Activated T-helper 2 cell treated with anti-CD3 and anti-CD28 coated beads, Interferon-gamma antibody, Interleukin-2, Interleukin-4, amounts not matched to agents 10 μg/mL and 5 μg/mL and 100 μg/mL, durations not matched to agents 14 hours and 24 hours and 36 hours (primary cell): ENCODE results near the gene CLEC20A. TPM values are rescaled to one million over a fixed set of nuclear protein-coding genes. Genes with fewer than 3 reads are reported as not detected.

Experiments
- DNase-seq: peaks from one replicate; pipeline ENCODE4 v3.0.0; 2021; ENCODE audit warnings: low spot score
- H3K27ac Mint-ChIP-seq: one replicate; pipeline ENCODE4 v1.8.0; 2021; ENCODE audit warnings: mixed read lengths
- H3K27me3 Mint-ChIP-seq: one replicate; pipeline ENCODE4 v1.8.0; 2021; ENCODE audit warnings: low read depth, mixed read lengths
- H3K36me3 Mint-ChIP-seq: one replicate; pipeline ENCODE4 v1.8.0; 2021; ENCODE audit warnings: low read depth, mixed read lengths
- H3K4me1 Mint-ChIP-seq: one replicate; pipeline ENCODE4 v1.8.0; 2021; ENCODE audit warnings: low read depth, mixed read lengths
- H3K4me3 Mint-ChIP-seq: one replicate; pipeline ENCODE4 v1.8.0; 2021; ENCODE audit warnings: low read depth, mild to moderate bottlenecking, moderate library complexity, mixed read lengths
- H3K9me3 Mint-ChIP-seq: one replicate; pipeline ENCODE4 v1.8.0; 2021; ENCODE audit warnings: mixed read lengths
- intact Hi-C: fragments of 100-400 bp; cut with micrococcal nuclease; formaldehyde crosslinking; loops from one replicate; pipeline ENCODE4 v1.15.1; 2023
- total RNA-seq: library from RNA; stranded (reverse); gene quantifications from 2 replicates; pipeline ENCODE4 v1.2.3, GENCODE V29; 2022

The CLEC20A gene
- total RNA-seq, 1 donor from 2014 or later, result not detected

GRCh38 chr1:178470411-178470960 is 26.3 kb downstream of the CLEC20A start:
- Mint-ChIP-seq H3K9me3 (no peaks in the 10 kb centered on the region), H3K27me3 (peaks cover 3% of the 10 kb centered on the region), H3K36me3 (no peaks in the 10 kb centered on the region), H3K4me1 (no peaks in the 10 kb centered on the region), H3K27ac (no peak overlapping the region), H3K4me3 (no peak overlapping the region)
- DNase-seq, result no peak
- intact Hi-C loops, result no loop called here

- no peak for DNase-seq
- Mint-ChIP-seq H3K9me3 (no peaks in the 10 kb centered on the region), H3K27ac (no peak overlapping the region), H3K36me3 (no peaks in the 10 kb centered on the region), H3K27me3 (peaks cover 6% of the 10 kb centered on the region), H3K4me3 (no peak overlapping the region), H3K4me1 (no peaks in the 10 kb centered on the region)
- intact Hi-C loops, result no loop called here
Measured at GRCh38 chr1:178467837-178468236, 28.9 kb downstream of the CLEC20A start.

GRCh38 chr1:178465011-178465410 is 31.8 kb downstream of the CLEC20A start:
- intact Hi-C loops, result no loop called here
- peaks cover 2% of the 10 kb centered on the region for H3K27me3 Mint-ChIP-seq
- no peaks in the 10 kb centered on the region for H3K9me3 Mint-ChIP-seq
- no peak overlapping the region for H3K27ac Mint-ChIP-seq
- H3K4me3 Mint-ChIP-seq, result no peak overlapping the region
- H3K36me3 Mint-ChIP-seq, result no peaks in the 10 kb centered on the region
- DNase-seq, result no peak
- no peaks in the 10 kb centered on the region for H3K4me1 Mint-ChIP-seq

GRCh38 chr1:178464566-178464965 is 32.2 kb downstream of the CLEC20A start:
- no peak overlapping the region for H3K4me3 Mint-ChIP-seq
- peaks cover 2% of the 10 kb centered on the region for H3K27me3 Mint-ChIP-seq
- DNase-seq, result no peak

GRCh38 chr1:178464141-178464540 is 32.6 kb downstream of the CLEC20A start:
- Mint-ChIP-seq H3K27ac (no peak overlapping the region), H3K9me3 (no peaks in the 10 kb centered on the region), H3K4me1 (no peaks in the 10 kb centered on the region), H3K4me3 (no peak overlapping the region), H3K27me3 (peaks cover 2% of the 10 kb centered on the region), H3K36me3 (no peaks in the 10 kb centered on the region)
- intact Hi-C loops, result no loop called here
- no peak for DNase-seq

More at GRCh38 chr1:178464566-178464965, 32.2 kb downstream of the CLEC20A start:
- H3K4me1 Mint-ChIP-seq, result no peaks in the 10 kb centered on the region
- no peaks in the 10 kb centered on the region for H3K9me3 Mint-ChIP-seq
- no peak overlapping the region for H3K27ac Mint-ChIP-seq
- no peaks in the 10 kb centered on the region for H3K36me3 Mint-ChIP-seq
- intact Hi-C loops, result no loop called here

- Mint-ChIP-seq H3K9me3 (no peaks in the 10 kb centered on the region), H3K27ac (no peak overlapping the region), H3K4me1 (no peaks in the 10 kb centered on the region), H3K36me3 (no peaks in the 10 kb centered on the region), H3K27me3 (peaks cover 2% of the 10 kb centered on the region), H3K4me3 (no peak overlapping the region)
- intact Hi-C loops, result no loop called here
- DNase-seq, result no peak
Measured at GRCh38 chr1:178461701-178462100, 35.1 kb downstream of the CLEC20A start.

- H3K4me3 Mint-ChIP-seq, result no peak overlapping the region
- H3K27me3 Mint-ChIP-seq, result peaks cover 2% of the 10 kb centered on the region
- H3K9me3 Mint-ChIP-seq, result no peaks in the 10 kb centered on the region
- no peak for DNase-seq
- intact Hi-C loops, result no loop called here
- no peak overlapping the region for H3K27ac Mint-ChIP-seq
- H3K4me1 Mint-ChIP-seq, result no peaks in the 10 kb centered on the region
- no peaks in the 10 kb centered on the region for H3K36me3 Mint-ChIP-seq
Measured at GRCh38 chr1:178461104-178461503, 35.7 kb downstream of the CLEC20A start.

- DNase-seq, result no peak
- no peaks in the 10 kb centered on the region for H3K9me3 Mint-ChIP-seq
- intact Hi-C loops, result no loop called here
- no peak overlapping the region for H3K27ac Mint-ChIP-seq
- H3K4me1 Mint-ChIP-seq, result no peaks in the 10 kb centered on the region
- H3K27me3 Mint-ChIP-seq, result no peaks in the 10 kb centered on the region
- H3K36me3 Mint-ChIP-seq, result no peaks in the 10 kb centered on the region
- H3K4me3 Mint-ChIP-seq, result no peak overlapping the region
Measured at GRCh38 chr1:178458203-178458602, 38.6 kb downstream of the CLEC20A start.

GRCh38 chr1:178457651-178458050 is 39.1 kb downstream of the CLEC20A start:
- Mint-ChIP-seq H3K4me3 (no peak overlapping the region), H3K27me3 (no peaks in the 10 kb centered on the region), H3K4me1 (no peaks in the 10 kb centered on the region), H3K36me3 (no peaks in the 10 kb centered on the region), H3K9me3 (no peaks in the 10 kb centered on the region), H3K27ac (no peak overlapping the region)
- no peak for DNase-seq
- intact Hi-C loops, result no loop called here

GRCh38 chr1:178456472-178456871 is 40.3 kb downstream of the CLEC20A start:
- H3K9me3 Mint-ChIP-seq, result no peaks in the 10 kb centered on the region
- H3K4me3 Mint-ChIP-seq, result no peak overlapping the region
- H3K27ac Mint-ChIP-seq, result no peak overlapping the region
- intact Hi-C loops, result no loop called here
- no peaks in the 10 kb centered on the region for H3K36me3 Mint-ChIP-seq
- no peak for DNase-seq
- no peaks in the 10 kb centered on the region for H3K4me1 Mint-ChIP-seq
- H3K27me3 Mint-ChIP-seq, result no peaks in the 10 kb centered on the region

- Mint-ChIP-seq H3K4me3 (no peak overlapping the region), H3K27ac (no peak overlapping the region), H3K9me3 (no peaks in the 10 kb centered on the region), H3K4me1 (no peaks in the 10 kb centered on the region), H3K36me3 (no peaks in the 10 kb centered on the region), H3K27me3 (no peaks in the 10 kb centered on the region)
- intact Hi-C loops, result no loop called here
- no peak for DNase-seq
Measured at GRCh38 chr1:178452013-178452412, 44.8 kb downstream of the CLEC20A start.

- Mint-ChIP-seq H3K9me3 (no peaks in the 10 kb centered on the region), H3K4me1 (no peaks in the 10 kb centered on the region), H3K27me3 (no peaks in the 10 kb centered on the region), H3K27ac (no peak overlapping the region), H3K4me3 (no peak overlapping the region), H3K36me3 (no peaks in the 10 kb centered on the region)
- no peak for DNase-seq
- intact Hi-C loops, result no loop called here
Measured at GRCh38 chr1:178451529-178451928, 45.2 kb downstream of the CLEC20A start.

- H3K27ac Mint-ChIP-seq, result no peak overlapping the region
- no peaks in the 10 kb centered on the region for H3K9me3 Mint-ChIP-seq
- no peaks in the 10 kb centered on the region for H3K27me3 Mint-ChIP-seq
- no peaks in the 10 kb centered on the region for H3K4me1 Mint-ChIP-seq
- no peak for DNase-seq
- no peaks in the 10 kb centered on the region for H3K36me3 Mint-ChIP-seq
- H3K4me3 Mint-ChIP-seq, result no peak overlapping the region
- intact Hi-C loops, result no loop called here
Measured at GRCh38 chr1:178450871-178451270, 45.9 kb downstream of the CLEC20A start.

- Mint-ChIP-seq H3K9me3 (no peaks in the 10 kb centered on the region), H3K36me3 (no peaks in the 10 kb centered on the region), H3K4me1 (no peaks in the 10 kb centered on the region), H3K4me3 (no peak overlapping the region), H3K27ac (no peak overlapping the region), H3K27me3 (no peaks in the 10 kb centered on the region)
- no peak for DNase-seq
- intact Hi-C loops, result no loop called here
Measured at GRCh38 chr1:178442925-178443324, 53.8 kb downstream of the CLEC20A start.
